GM19395 (cell line): ENCODE measurements around the gene APOO.

Experiments used
- ATAC-seq: cut with Tn5 transposase; IDR thresholded peaks from one replicate; pipeline ENCODE4 v1.9.1; 2021; ENCODE audit warnings: mild to moderate bottlenecking, moderate library complexity; ENCODE audit not compliant: unreplicated experiment

The APOO gene

DNA sequence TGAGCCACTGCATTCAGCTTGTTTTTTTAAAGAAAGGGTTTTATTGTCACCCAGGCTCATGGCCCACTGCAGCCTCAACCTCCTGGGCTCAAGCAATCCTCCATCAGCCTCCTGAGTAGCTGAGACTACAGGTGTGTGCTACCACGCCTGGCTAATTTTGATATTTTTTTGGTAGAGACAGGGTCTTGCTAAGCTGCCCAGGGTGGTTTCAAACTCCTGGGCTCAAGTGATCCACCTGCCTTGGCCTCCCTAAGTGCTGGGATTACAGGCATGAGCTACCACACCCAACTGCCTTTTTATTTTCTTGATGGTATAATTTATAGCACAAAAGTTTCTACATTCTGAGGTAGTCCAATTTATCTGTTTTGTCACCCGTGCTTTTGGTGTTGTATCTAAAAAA, 85.9 kb downstream of the APOO start:
- no peak for ATAC-seq

DNA sequence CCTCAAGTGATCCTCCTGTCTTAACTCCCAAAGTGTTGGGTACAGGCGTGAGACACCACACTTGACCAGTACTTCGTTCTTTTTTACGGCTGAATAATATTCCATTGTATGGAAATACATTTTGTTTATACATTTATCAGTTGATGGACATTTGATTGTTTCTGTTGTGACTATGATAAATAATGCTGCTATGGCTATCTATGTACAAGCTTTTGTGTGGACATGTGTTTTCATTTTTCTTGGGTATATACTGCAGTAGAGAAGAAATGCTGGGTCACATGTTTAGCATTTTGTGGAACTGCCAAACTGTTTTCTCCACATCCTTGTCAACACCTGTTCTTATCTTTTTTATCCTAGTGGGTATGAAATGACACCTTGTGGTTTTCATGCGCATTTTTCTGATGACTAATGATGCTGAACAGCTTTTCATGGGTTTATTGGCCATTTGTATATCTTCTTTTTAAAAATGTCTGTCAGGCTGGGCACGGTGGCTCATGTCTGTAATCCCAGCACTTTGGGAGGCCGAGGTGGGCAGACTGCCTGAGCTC, 87.4 kb downstream of the APOO start:
- ATAC-seq: no peak

DNA sequence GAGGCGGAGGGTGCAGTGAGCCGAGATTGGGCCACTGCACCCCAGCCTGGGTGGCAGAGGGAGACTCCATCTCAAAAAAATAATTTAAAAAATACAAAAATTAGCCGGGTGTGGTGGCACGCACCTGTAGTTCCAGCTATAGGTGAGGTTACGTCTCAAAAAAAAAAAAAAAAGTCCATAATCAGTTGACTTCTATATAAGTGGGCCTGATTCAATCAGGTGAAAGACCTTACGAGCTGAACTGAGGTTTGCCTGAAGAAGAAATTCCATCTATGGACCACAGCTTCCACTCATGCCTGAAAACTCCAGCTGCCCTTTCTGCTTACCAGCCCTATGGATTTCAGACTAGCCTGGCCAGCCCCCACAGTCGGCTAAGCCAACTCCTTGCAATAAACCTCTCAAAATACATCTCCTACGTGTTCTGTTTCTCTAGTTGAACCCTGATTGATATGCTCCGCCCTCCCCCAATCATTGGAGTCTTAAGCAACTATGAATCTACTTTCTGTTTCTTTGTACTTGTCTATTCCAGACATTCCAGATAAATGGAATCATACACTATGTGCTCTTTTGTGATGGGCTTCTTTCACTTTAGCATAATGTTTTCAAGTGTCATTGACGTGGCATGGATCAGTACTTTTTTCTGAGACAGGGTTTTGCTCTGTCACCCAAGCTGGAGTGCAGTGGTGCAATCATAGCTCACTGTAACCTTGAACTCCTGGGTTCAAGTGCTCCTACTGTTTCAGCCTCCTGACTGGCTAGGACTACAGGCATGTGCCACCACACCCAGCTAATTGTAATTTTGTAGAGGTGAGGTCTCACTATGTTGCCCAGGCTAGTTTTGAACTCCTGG, 88.1 kb downstream of the APOO start:
- ATAC-seq: no peak

DNA sequence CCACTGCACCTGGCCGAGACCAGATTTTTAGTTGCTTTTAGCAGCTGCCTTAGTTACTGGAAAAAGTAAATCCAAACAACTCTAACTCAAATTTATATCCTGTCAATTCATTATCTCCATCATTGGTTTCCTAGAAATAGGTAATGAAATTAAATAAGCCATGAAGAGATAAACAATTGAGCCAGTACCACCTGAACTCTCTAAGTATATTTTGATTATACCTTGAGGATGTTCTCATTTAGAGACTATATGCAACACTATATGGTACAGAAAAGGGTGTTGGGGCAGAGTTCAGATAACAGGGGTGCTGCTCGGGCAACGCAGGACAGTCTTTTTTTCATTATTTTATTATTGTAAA, 89.8 kb downstream of the APOO start:
- no peak for ATAC-seq

DNA sequence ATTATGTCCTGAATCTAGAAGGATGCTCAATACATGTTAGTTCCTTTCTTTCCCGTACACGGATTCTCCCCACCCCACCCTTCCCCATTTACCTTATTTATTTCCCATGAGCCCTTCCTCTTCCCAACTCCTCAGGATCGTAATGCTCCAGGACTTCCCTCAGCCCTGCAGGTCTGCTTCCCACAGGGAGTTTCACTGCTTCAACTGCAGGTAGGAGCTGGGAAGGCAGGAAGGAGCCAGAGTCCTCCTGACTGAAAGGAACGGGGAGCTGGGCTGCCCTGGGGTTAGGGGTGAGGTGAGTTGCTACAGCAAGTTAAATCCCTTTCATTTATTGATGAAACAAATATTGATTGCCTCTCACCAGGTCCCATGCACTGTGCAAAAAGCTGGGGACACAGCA, 91.6 kb downstream of the APOO start:
- no peak for ATAC-seq

- ATAC-seq: no peak
Observed at GRCh38 chrX:23815376-23815775, 92.4 kb downstream of the APOO start.

- no peak for ATAC-seq
Observed at GRCh38 chrX:23813808-23814207, 93.9 kb downstream of the APOO start.

DNA sequence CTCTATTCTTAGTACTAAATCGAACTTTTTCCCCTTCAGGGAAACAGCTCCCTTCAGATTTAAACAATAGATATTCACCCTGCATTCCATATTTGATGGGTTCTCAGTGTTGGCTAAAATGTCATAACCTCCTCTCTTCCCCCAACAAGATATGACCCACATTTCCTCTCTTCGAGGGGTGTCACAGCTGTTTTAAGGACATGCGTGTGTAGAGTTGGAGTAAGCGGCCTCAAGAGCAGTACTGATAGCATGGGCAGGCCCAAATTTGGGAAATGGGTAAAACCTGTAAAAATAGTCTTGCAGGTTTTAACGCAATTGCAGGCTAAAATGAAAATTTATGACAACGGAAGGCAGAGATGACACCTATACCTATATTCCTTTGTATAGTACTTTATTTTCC, 96.1 kb downstream of the APOO start:
- no peak for ATAC-seq

GRCh38 chrX:23811108-23811651, 96.6 kb downstream of the APOO start:
- ATAC-seq: no peak

DNA sequence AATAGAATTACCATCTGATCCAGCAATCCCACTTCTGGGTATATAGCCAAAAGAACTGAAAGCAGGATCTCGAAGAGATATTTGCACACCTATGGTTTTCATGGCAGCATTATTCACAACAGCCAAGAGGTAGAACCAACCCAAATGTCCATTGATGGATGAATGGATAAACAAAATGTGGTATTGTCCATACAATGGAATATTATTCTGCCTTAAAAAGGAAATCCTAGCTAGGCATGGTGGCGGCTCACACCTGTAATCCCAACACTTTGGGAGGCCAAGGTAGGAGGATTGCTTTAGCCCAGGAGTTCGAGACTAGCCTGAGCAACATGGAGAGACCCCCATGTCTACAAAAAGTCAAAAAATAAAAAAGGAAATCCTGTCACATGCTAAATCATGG, 97.5 kb downstream of the APOO start:
- ATAC-seq: no peak

- ATAC-seq: no peak
Observed at GRCh38 chrX:23805389-23805788, 102.3 kb downstream of the APOO start.

DNA sequence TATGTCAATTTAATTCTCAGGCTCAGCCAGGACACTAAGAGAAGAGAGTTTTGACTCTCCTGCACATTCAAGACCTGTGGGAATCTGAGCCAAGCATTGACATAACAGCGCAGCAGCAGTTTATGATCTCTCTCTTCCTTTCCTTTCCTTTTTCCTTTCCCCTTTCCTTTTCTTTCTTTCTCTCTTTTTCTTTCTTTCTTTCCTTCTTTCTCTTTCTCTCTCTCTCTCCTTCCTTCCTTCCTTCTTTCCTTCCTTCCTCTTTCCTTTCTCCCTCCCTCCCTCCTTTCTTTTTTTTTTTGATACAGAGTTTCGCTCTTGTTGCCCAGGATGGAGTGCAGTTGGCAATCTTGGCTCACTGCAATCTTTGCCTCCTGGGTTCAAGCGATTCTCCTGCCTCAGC, 103.2 kb downstream of the APOO start:
- no peak for ATAC-seq

DNA sequence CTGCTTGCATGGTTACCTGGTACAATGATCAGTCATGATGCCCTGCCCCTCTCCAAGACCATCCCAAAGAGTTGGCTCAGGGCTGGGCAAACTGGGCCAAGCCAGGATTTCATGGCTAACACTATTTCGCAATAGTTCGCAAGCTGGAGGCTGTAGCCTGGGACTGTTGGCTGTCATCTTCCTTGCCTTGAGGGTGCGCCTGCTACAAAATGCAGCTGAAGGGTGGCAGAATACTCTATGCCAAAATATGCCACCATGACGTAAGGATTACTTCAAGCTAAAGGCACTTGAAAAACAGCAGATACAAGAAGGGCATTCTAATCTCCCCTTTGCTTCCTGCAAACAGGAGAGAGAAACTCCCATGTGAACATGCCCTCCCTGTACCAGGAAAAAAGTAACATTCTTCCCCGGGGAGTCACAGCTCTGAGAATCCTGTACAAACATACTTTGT, 103.8 kb downstream of the APOO start:
- ATAC-seq: no peak

GRCh38 chrX:23802431-23802830, 105.3 kb downstream of the APOO start:
- no peak for ATAC-seq

DNA sequence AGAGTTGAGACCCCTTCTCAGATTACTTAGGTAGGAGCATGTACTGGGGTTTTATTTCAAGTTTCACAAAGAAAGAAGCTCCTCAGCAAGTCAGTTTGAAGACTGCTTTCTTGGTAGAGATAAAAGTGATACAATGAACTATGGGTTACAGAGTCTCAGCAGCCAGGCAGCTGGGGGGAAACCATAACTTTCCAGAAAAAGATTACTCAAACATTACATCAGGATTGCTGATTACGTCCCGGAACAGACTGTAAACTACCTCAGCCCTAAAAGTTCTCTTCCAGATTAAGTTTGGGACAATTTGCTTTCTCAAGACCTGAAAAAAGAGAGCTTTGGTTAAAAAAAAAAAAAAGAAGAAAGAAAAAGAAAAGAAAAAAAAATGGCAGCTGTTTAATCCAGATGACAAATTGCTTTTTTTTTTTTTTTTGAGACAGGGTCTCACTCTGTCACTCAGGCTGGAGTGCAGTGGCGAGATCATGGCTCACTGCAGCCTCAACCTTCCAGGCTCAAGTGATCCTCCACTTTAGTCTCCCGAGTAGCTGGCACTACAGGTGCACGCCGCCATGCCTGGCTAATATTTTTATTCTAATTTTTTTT, 108.2 kb downstream of the APOO start:
- ATAC-seq: no peak

DNA sequence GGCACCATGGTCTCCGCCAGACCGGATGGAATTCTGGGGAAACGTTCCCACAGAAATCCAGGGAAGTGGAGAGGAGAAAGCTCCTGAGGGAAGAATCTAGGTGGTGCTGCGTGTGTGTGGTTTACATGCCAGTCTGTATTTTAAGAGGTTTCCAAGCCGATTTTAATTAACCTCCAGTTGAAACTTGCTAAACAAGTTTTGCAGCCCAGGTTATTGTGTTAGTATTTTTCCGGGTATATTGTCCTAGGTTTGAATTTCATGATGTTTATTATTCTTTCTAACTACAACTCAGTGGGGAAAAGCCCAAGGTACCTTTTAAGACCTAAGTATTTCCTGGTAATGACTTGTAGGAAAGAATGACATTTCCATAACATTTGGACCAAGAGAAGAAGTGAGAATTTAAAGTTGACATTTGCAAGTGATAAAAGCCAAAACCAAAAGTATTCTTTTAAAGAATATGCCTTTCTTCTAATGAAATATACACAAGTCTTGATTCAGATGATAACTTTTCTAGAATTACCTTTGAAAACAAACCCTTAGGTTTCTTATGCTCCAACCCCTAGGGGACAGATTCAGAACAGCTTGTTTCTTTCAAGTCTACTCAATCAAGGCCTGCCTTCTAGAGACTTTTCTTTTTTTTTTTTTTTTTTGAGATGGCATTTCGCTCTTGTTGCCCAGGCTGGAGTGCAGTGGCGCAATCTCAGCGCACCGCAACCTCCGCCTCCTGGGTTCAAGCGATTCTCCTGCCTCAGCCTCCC, 110.2 kb downstream of the APOO start:
- ATAC-seq: no peak

DNA sequence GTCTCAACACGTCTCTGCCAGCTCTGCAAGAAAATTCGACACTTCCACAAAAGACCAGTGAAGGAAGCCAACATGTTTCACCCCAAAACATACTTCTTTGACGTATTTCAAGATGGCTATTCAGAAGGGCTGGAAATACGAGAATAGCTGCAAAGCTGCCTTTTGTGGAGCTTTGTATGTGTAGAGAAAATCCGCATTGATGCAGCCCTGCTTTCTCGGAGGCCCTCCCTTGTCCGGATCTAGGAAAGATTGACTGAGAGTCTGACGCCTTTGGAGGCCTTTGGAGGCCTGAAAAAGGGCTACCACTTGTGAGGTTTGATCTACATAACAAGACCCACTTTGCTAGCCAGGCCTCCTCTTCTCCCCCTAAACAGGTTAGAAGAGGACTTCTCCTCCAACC, 112.5 kb downstream of the APOO start:
- ATAC-seq: no peak

DNA sequence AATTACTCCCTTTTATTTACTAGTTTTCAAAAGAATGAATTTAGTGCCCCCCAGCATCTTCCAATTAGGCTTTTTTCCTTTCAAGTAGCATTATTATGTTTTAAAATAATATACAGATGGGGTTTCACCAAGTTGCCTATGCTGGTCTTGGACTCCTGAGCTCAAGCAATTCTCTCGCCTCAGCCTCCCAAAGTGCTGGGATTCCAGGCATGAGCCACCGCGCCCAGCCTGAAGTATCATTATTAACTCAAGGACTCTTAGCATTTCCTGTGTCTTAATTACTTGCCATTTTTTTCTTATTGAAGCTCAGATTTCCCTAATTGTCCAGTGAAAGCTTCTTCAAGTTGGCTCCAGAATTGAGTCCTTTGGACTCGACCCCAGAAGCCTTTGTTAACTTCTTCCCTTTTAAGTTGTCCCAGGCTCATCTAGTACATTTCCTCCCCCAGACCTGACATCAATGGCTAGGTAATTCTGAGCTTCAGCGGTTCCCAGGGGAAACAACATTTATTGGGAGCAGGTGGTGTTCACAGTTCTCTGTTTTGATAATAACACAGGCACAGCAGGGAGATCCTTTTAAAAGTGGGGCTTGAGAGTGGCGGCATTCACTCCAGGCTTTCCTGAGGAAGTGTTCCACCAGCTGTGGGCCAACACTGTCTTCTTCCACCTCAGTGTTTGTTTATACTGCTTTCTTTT, 114.7 kb downstream of the APOO start:
- ATAC-seq: no peak

GRCh38 chrX:23790155-23790497, 117.6 kb downstream of the APOO start:
- no peak for ATAC-seq

- no peak for ATAC-seq
Observed at GRCh38 chrX:23789386-23790154, 118.2 kb downstream of the APOO start.
